ENCODE measurements around the gene FAM110D. TPM values are rescaled to one million over a fixed set of nuclear protein-coding genes. Genes with fewer than 3 reads are reported as not detected.

Gene FAM110D
- polyA plus RNA-seq, 1 donor from 2014 or later: 0.31 TPM

GRCh38 chr1:26164861-26165842, 6.3 kb downstream of the FAM110D start:
- Histone ChIP-seq H3K4me2 (ENCODE audit: low read length) (no peak overlapping the region), H4K20me1 (ENCODE audit: insufficient read depth) (no peaks in the 10 kb centered on the region), H3K9ac (ENCODE audit: low read length) (peak overlapping the region; percentile 67), H3K4me3 (ENCODE audit: low read length) (peak overlapping the region; percentile 61), H3K27ac (ENCODE audit: low read length) (no peak overlapping the region), H2AFZ (ENCODE audit: low read depth, low read length) (peak overlapping the region; percentile 51), H3F3A (ENCODE audit: insufficient read depth, low read length, poor library complexity, severe bottlenecking) (no peaks in the 10 kb centered on the region), H3K79me2 (replicated peaks; ENCODE audit: insufficient read depth, low read length) (no peaks in the 10 kb centered on the region), H3K9me3 (ENCODE audit: low read length) (no peaks in the 10 kb centered on the region), H3K27me3 (ENCODE audit: insufficient read depth, low read depth, low read length) (peaks cover 23% of the 10 kb centered on the region), H3K36me3 (ENCODE audit: insufficient read depth, low read length) (no peaks in the 10 kb centered on the region), H3K9me2 (ENCODE audit: insufficient read depth, low read length) (no peaks in the 10 kb centered on the region)
- TF ChIP-seq TAF1 (IDR thresholded peaks at IDR 0.05; ENCODE audit: low read depth): no peak
- TF ChIP-seq POLR2AphosphoS5 (IDR thresholded peaks at IDR 0.05): no peak
- TF ChIP-seq EZH2 (IDR thresholded peaks at IDR 0.05; ENCODE audit: borderline replicate concordance, insufficient read depth, low read length, poor library complexity, severe bottlenecking): no peak
- TF ChIP-seq SMC3 (conservative IDR thresholded peaks at IDR 0.05; ENCODE audit: poor library complexity): no peak
- TF ChIP-seq MXI1 (conservative IDR thresholded peaks at IDR 0.05; ENCODE audit: poor library complexity, severe bottlenecking): no peak
- TF ChIP-seq CTCF (IDR thresholded peaks at IDR 0.05; ENCODE audit: poor library complexity, severe bottlenecking): no peak
- no peak for TF ChIP-seq EP300 (conservative IDR thresholded peaks at IDR 0.05; ENCODE audit: poor library complexity, severe bottlenecking)
- no peak for TF ChIP-seq RAD21 (conservative IDR thresholded peaks at IDR 0.05)
- TF ChIP-seq REST (IDR thresholded peaks at IDR 0.05; ENCODE audit: borderline replicate concordance): no peak

GRCh38 chr1:26166719-26167281, 7.9 kb downstream of the FAM110D start:
- Histone ChIP-seq H4K20me1 (ENCODE audit: insufficient read depth) (no peaks in the 10 kb centered on the region), H3F3A (ENCODE audit: insufficient read depth, low read length, poor library complexity, severe bottlenecking) (no peaks in the 10 kb centered on the region), H2AFZ (ENCODE audit: low read depth, low read length) (no peak overlapping the region), H3K36me3 (ENCODE audit: insufficient read depth, low read length) (no peaks in the 10 kb centered on the region), H3K9ac (ENCODE audit: low read length) (no peak overlapping the region), H3K9me2 (ENCODE audit: insufficient read depth, low read length) (no peaks in the 10 kb centered on the region), H3K9me3 (ENCODE audit: low read length) (no peaks in the 10 kb centered on the region), H3K27me3 (ENCODE audit: insufficient read depth, low read depth, low read length) (peaks cover 14% of the 10 kb centered on the region), H3K79me2 (replicated peaks; ENCODE audit: insufficient read depth, low read length) (no peaks in the 10 kb centered on the region), H3K27ac (ENCODE audit: low read length) (no peak overlapping the region), H3K4me2 (ENCODE audit: low read length) (no peak overlapping the region), H3K4me3 (ENCODE audit: low read length) (no peak overlapping the region)
- TF ChIP-seq EZH2 (IDR thresholded peaks at IDR 0.05; ENCODE audit: borderline replicate concordance, insufficient read depth, low read length, poor library complexity, severe bottlenecking) (no peak), MXI1 (conservative IDR thresholded peaks at IDR 0.05; ENCODE audit: poor library complexity, severe bottlenecking) (no peak), CTCF (IDR thresholded peaks at IDR 0.05; ENCODE audit: poor library complexity, severe bottlenecking) (no peak), TAF1 (IDR thresholded peaks at IDR 0.05; ENCODE audit: low read depth) (no peak), POLR2AphosphoS5 (IDR thresholded peaks at IDR 0.05) (no peak), SMC3 (conservative IDR thresholded peaks at IDR 0.05; ENCODE audit: poor library complexity) (no peak), RAD21 (conservative IDR thresholded peaks at IDR 0.05) (no peak), REST (IDR thresholded peaks at IDR 0.05; ENCODE audit: borderline replicate concordance) (no peak), EP300 (conservative IDR thresholded peaks at IDR 0.05; ENCODE audit: poor library complexity, severe bottlenecking) (no peak)
